ENCODE data around the gene FRMD7.

FRMD7 gene

DNA sequence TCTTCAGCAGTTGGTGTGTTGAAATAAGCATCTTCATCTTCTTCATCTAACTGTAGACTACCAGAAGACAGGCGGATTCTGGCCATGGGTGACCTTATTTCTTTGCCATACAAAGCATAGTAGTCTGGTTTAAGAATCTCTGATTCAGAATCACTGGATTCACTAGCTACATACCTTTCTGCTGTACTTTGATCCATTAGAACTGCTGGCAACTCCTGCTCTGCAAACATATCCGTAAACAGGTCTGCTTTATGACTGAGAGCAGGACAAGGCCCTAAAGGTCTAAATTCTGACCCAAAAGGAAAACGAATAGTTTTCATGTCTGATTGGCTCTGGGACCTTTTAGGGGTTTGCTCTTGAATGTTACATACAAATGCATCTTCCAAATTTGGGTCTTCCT lies 49.9 kb downstream of the FRMD7 start:
- no peak for TF ChIP-seq BACH2 (CRISPR knock-in tag; IDR thresholded peaks at IDR 0.05; ENCODE audit: borderline replicate concordance)
- no peak for TF ChIP-seq ZNF565 (CRISPR knock-in tag; conservative IDR thresholded peaks at IDR 0.05; ENCODE audit: low read depth)
- TF ChIP-seq OSR1 (CRISPR knock-in tag; IDR thresholded peaks at IDR 0.05) = no peak
- TF ChIP-seq, protein P1, sequence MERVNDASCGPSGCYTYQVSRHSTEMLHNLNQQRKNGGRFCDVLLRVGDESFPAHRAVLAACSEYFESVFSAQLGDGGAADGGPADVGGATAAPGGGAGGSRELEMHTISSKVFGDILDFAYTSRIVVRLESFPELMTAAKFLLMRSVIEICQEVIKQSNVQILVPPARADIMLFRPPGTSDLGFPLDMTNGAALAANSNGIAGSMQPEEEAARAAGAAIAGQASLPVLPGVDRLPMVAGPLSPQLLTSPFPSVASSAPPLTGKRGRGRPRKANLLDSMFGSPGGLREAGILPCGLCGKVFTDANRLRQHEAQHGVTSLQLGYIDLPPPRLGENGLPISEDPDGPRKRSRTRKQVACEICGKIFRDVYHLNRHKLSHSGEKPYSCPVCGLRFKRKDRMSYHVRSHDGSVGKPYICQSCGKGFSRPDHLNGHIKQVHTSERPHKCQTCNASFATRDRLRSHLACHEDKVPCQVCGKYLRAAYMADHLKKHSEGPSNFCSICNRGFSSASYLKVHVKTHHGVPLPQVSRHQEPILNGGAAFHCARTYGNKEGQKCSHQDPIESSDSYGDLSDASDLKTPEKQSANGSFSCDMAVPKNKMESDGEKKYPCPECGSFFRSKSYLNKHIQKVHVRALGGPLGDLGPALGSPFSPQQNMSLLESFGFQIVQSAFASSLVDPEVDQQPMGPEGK (CRISPR knock-in tag; IDR thresholded peaks at IDR 0.05; ENCODE audit: borderline replicate concordance) = no peak
- no peak for TF ChIP-seq SNAI2 (CRISPR knock-in tag; IDR thresholded peaks at IDR 0.05)
- TF ChIP-seq PPARA (CRISPR knock-in tag; IDR thresholded peaks at IDR 0.05; ENCODE audit: borderline replicate concordance) = no peak
- TF ChIP-seq GLIS3 (CRISPR knock-in tag; IDR thresholded peaks at IDR 0.05) = no peak
- TF ChIP-seq, protein P2, sequence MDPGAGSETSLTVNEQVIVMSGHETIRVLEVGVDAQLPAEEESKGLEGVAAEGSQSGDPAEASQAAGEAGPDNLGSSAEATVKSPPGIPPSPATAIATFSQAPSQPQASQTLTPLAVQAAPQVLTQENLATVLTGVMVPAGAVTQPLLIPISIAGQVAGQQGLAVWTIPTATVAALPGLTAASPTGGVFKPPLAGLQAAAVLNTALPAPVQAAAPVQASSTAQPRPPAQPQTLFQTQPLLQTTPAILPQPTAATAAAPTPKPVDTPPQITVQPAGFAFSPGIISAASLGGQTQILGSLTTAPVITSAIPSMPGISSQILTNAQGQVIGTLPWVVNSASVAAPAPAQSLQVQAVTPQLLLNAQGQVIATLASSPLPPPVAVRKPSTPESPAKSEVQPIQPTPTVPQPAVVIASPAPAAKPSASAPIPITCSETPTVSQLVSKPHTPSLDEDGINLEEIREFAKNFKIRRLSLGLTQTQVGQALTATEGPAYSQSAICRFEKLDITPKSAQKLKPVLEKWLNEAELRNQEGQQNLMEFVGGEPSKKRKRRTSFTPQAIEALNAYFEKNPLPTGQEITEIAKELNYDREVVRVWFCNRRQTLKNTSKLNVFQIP (CRISPR knock-in tag; IDR thresholded peaks at IDR 0.05; ENCODE audit: borderline replicate concordance, low read depth) = no peak
- no peak for TF ChIP-seq CSDC2 (CRISPR knock-in tag; IDR thresholded peaks at IDR 0.05)
- no peak for TF ChIP-seq ISL1 (CRISPR knock-in tag; IDR thresholded peaks at IDR 0.05)
- no peak for ATAC-seq

DNA sequence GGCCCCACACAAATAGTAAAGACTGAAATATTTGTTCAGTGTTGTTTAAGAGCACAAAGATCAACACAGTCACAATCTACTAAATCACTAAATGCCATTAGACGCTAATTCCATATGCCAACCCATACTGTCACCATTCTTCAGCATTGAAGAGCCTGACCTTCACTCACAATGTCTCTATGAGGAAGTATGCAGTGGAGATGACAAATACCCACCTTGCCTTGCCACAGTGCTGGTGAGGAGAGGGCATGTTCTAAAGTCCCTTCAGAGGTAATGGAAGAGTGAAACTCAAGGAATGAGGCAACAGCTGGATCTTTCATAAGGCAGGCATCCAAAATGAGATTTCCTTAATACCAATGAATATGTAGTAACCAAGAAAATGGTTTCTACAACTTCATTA lies 50.4 kb downstream of the FRMD7 start:
- no peak for TF ChIP-seq TCF4 (CRISPR knock-in tag; IDR thresholded peaks at IDR 0.05; ENCODE audit: borderline replicate concordance)
- TF ChIP-seq, protein P3, sequence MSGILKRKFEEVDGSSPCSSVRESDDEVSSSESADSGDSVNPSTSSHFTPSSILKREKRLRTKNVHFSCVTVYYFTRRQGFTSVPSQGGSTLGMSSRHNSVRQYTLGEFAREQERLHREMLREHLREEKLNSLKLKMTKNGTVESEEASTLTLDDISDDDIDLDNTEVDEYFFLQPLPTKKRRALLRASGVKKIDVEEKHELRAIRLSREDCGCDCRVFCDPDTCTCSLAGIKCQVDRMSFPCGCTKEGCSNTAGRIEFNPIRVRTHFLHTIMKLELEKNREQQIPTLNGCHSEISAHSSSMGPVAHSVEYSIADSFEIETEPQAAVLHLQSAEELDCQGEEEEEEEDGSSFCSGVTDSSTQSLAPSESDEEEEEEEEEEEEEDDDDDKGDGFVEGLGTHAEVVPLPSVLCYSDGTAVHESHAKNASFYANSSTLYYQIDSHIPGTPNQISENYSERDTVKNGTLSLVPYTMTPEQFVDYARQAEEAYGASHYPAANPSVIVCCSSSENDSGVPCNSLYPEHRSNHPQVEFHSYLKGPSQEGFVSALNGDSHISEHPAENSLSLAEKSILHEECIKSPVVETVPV (CRISPR knock-in tag; IDR thresholded peaks at IDR 0.05) = no peak
- TF ChIP-seq ZFP3 (CRISPR knock-in tag; IDR thresholded peaks at IDR 0.05) = no peak
- no peak for TF ChIP-seq PPARA (CRISPR knock-in tag; IDR thresholded peaks at IDR 0.05; ENCODE audit: borderline replicate concordance)
- no peak for TF ChIP-seq ZNF565 (CRISPR knock-in tag; conservative IDR thresholded peaks at IDR 0.05; ENCODE audit: low read depth)
- TF ChIP-seq ZNF70 (CRISPR knock-in tag; IDR thresholded peaks at IDR 0.05) = no peak
- TF ChIP-seq, protein P4, sequence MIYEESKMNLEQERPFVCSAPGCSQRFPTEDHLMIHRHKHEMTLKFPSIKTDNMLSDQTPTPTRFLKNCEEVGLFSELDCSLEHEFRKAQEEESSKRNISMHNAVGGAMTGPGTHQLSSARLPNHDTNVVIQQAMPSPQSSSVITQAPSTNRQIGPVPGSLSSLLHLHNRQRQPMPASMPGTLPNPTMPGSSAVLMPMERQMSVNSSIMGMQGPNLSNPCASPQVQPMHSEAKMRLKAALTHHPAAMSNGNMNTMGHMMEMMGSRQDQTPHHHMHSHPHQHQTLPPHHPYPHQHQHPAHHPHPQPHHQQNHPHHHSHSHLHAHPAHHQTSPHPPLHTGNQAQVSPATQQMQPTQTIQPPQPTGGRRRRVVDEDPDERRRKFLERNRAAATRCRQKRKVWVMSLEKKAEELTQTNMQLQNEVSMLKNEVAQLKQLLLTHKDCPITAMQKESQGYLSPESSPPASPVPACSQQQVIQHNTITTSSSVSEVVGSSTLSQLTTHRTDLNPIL (CRISPR knock-in tag; IDR thresholded peaks at IDR 0.05; ENCODE audit: low read depth) = no peak
- TF ChIP-seq ARNTL (CRISPR knock-in tag; IDR thresholded peaks at IDR 0.05; ENCODE audit: borderline replicate concordance, low read depth) = no peak
- TF ChIP-seq ESRRG (CRISPR knock-in tag; IDR thresholded peaks at IDR 0.05) = no peak
- TF ChIP-seq, protein P5, sequence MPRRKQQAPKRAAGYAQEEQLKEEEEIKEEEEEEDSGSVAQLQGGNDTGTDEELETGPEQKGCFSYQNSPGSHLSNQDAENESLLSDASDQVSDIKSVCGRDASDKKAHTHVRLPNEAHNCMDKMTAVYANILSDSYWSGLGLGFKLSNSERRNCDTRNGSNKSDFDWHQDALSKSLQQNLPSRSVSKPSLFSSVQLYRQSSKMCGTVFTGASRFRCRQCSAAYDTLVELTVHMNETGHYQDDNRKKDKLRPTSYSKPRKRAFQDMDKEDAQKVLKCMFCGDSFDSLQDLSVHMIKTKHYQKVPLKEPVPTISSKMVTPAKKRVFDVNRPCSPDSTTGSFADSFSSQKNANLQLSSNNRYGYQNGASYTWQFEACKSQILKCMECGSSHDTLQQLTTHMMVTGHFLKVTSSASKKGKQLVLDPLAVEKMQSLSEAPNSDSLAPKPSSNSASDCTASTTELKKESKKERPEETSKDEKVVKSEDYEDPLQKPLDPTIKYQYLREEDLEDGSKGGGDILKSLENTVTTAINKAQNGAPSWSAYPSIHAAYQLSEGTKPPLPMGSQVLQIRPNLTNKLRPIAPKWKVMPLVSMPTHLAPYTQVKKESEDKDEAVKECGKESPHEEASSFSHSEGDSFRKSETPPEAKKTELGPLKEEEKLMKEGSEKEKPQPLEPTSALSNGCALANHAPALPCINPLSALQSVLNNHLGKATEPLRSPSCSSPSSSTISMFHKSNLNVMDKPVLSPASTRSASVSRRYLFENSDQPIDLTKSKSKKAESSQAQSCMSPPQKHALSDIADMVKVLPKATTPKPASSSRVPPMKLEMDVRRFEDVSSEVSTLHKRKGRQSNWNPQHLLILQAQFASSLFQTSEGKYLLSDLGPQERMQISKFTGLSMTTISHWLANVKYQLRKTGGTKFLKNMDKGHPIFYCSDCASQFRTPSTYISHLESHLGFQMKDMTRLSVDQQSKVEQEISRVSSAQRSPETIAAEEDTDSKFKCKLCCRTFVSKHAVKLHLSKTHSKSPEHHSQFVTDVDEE (CRISPR knock-in tag; IDR thresholded peaks at IDR 0.05) = no peak
- no peak for TF ChIP-seq ZFP30 (CRISPR knock-in tag; IDR thresholded peaks at IDR 0.05)
- TF ChIP-seq TOX (CRISPR knock-in tag; IDR thresholded peaks at IDR 0.05; ENCODE audit: borderline replicate concordance) = no peak
- no peak for TF ChIP-seq ZNF8 (CRISPR knock-in tag; IDR thresholded peaks at IDR 0.05)
- TF ChIP-seq SNAI2 (CRISPR knock-in tag; IDR thresholded peaks at IDR 0.05) = no peak
- TF ChIP-seq OSR1 (CRISPR knock-in tag; IDR thresholded peaks at IDR 0.05) = no peak
- TF ChIP-seq, protein P2 (CRISPR knock-in tag; IDR thresholded peaks at IDR 0.05; ENCODE audit: borderline replicate concordance, low read depth) = no peak
- TF ChIP-seq GLIS3 (CRISPR knock-in tag; IDR thresholded peaks at IDR 0.05) = no peak
- no peak for TF ChIP-seq BACH2 (CRISPR knock-in tag; IDR thresholded peaks at IDR 0.05; ENCODE audit: borderline replicate concordance)
- no peak for ATAC-seq
